Measurements from ENCODE around the gene MRTFA. TPM values are rescaled to one million over a fixed set of nuclear protein-coding genes. Genes with fewer than 3 reads are reported as not detected.

Gene MRTFA
- total RNA-seq, 1 donor from 2014 or later = 71.3 TPM

GRCh38 chr22:40366068-40366467, 270.5 kb downstream of the MRTFA start:
- intact Hi-C loops (cut with micrococcal nuclease) = no loop called here

- intact Hi-C loops (cut with micrococcal nuclease) = no loop called here
Observed at GRCh38 chr22:40364431-40364830, 272.1 kb downstream of the MRTFA start.

- intact Hi-C loops (cut with micrococcal nuclease) = no loop called here
Observed at GRCh38 chr22:40363059-40363458, 273.5 kb downstream of the MRTFA start.

- intact Hi-C loops (cut with micrococcal nuclease) = no loop called here
Observed at GRCh38 chr22:40361100-40361499, 275.4 kb downstream of the MRTFA start.

Other genes starting within 250 kb of the MRTFA start
- not detected in 2 replicates for gene MCHR1, start 42.8 kb upstream of the MRTFA start, total RNA-seq
- 21.6 and 22.2 TPM in 2 replicates for gene SLC25A17, start 182.6 kb upstream of the MRTFA start, total RNA-seq
- 139 and 147 TPM in 2 replicates for gene ST13, start 219.9 kb upstream of the MRTFA start, total RNA-seq
- gene XPNPEP3, start 220.4 kb upstream of the MRTFA start, total RNA-seq = 13.3 and 14.0 TPM in 2 replicates
- gene DNAJB7, start 225.4 kb upstream of the MRTFA start, total RNA-seq = not detected in 2 replicates

All from T-helper 2 cell treated with Interferon-gamma antibody and Interleukin-4, amounts not matched to agents 100 ng/mL and 5 ng/mL, for 36 hours (primary cell).